Activated naive CD4-positive, alpha-beta T cell (primary cell): ENCODE data around the gene CCDC8.
"Not testable (repeated sequence)": the region's sequence is repeated elsewhere in the genome, so short reads cannot be mapped to it uniquely, and the experiment has no call there.

Experiments
- DNase-seq, 4 experiments: peaks; one replicate each; lab custom pipeline; 2025; lab: John Stamatoyannopoulos, UW

CCDC8 gene

DNA sequence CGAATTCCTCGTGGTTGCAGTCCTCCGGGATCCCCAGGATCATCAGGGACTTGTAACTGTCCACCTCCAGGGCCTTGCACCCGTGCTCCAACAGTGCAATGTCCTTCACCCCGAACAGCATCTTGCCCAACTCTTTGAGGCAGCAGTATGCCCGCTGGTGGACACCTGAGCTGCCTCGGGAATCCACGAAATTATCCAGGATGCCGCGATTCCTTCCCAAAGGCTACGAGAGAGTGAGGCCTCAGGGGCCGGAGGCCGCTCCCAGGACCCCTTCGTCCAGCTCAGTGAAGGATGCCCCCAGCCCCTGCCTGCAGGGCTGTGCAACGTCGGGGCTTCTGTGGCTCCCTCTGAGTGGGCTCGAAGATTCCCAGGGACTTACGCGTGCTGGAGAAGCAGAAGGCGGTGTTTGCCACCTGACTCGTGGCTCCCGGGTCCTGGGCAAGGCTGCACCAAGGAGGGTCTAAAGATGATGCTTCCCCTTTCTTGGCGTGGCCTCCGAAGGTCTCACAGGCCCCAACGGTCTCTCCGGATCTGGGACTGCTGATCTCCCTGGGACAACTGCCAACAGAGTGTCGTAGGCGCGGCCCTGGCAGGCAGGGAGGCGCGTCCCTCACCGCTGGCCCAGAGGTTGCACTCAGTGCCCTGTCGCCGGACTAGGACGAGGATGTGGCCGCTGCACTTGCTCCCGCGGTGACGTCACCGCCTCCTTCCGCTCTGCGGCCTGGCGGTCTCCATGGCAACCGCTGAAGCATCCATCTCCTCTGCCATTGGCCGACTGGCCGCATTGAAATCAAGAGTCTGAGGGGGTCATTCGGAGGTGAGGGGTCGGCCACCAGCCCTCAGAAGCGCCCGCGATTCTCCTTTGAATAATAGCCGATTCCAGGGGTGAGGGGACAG, 15.1 kb upstream of the CCDC8 start, which contains the start of gene PNMA8C:
Gene PNMA8C (minus strand): TSS at position 698 of the 897 bp plus-strand sequence. CDS start 577 bp downstream, at position 121.
- DNase-seq = peak in 1 of 4 experiments; percentile 11

DNA sequence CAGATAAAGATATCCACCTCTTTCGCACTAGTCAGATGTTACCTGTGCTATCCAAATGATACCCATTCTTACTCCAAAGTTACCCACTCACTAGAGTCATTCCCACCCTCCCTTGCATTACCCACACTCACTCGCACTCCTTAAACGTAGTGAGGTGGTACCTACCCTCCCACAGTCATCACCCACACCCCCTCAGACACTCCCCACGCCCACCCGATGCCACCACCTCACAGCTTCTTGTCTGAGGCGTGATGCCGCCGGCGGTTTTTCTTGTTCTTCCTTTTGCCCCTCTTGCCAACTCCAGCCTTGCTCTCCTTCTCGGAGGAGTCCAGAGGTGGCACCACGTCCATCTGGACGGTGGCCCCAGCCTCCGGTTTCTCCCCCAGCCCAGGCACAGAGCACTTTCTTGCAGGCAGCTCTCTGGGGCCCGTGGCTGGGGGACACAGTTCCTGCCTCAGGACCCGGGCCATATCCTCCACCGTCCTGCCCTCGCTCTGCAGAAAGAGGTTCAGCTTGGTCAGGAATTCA, 14.2 kb upstream of the CCDC8 start:
- DNase-seq = no peak

DNA sequence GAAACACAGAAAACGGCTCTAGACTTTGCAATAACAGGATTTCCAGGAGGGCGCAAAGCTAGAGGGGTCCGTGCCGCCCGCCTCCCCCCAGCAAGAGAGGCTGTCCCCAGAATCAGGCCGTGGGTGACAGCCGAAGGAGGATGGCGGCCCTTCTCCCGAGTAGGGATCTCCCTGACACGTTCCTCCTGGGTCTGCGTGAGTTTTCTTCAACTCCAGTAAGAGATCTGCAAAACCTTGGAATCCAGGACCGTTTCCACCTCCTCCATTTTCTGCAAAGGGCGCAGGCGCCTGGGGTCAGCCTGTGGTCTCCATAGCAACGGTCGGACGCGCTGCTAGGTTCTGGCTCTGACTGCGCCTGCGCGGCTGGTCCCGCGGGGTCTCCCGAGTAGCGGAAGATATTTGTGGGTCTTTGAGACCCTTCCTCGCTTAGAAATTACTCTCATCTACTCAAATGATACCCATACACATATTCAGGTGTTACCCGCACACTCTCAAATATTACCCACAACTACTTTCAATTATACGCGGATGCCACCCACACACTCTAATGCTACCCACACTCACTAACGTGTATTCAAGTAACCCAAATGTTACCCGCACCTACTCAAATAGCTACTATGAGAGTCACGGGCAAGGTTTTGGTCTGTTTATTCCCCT, 13.3 kb upstream of the CCDC8 start:
- DNase-seq = no peak

DNA sequence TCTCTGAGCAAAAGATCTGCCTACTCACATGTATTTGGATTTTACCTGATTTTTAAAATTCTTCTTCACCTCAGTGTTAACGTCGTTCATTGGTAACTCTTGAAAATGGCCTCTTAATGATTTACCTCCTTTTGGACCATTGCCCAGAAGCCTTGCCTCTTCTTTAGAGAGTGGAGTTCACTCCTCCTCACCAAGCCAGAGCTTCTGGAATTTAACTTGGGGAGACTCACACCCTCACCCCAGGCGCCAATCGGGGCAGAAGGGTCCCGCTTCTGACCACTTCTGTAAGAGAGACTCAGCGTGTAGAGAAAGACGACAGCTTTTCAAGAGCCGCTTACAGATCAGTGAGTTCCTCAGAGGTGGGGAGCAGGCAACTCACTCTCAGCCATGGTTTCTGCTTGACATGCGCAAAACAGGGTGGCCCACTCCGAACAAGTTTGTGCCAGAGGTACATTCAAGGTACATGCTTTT, 12.7 kb upstream of the CCDC8 start:
- DNase-seq = no peak

DNA sequence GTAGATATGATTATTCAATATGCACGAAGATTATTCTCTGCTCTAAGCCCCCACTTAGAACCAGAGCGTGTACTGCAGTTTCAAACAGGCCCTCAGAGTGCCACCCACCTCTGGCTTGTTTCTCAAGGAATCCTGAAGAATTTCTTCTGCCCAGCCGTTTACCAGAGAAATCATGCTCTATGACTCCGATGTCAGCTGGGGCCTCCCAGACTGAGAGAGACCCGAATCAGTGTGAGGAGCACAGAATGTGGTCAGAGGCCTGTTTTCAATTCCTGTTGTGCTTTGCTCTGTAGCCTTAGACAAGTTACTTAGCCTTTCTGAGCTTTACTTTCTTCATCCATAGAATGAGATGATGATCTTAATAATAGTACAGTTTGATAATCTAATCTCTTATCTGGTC, 9.8 kb upstream of the CCDC8 start:
- no peak for DNase-seq

DNA sequence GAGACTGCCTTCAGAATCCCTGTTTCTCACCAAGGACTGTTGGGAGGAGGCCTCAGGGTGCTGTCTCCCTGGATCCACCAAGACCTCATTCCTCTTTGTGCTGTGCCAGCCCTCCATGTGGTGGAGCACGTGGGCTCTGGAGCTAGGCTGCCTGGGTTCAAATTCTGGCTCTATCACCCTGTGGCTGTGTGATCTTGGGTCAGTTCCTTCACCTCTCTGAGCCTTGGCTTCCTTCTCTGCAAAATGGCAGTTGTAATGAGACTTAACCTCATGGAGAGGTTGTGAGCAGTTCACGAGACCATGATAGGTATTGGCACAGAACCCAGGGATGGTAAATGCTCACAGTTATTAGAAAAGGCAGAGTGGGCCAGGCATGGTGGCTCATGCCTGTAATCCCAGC, 9.0 kb upstream of the CCDC8 start:
- DNase-seq = no peak

DNA sequence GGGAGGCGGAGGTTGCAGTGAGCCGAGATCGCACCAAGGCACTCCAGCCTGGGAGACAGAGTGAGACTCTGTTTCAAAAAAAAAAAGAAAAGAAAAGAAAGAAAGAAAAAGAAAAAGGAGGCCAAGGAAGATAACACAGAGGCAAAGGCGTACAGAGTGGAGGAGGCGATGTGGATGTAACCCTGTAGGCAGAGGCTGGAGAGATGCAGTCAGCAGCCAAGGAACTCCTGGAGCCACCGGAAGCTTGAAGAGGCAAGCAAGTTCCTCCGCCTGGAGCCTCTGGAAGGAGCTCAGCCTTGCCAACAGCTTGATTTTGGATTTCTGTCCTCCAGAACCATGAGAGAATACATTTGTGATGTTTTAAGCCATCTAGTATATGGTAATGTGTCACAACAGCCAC, 6.7 kb upstream of the CCDC8 start:
- DNase-seq = no peak

DNA sequence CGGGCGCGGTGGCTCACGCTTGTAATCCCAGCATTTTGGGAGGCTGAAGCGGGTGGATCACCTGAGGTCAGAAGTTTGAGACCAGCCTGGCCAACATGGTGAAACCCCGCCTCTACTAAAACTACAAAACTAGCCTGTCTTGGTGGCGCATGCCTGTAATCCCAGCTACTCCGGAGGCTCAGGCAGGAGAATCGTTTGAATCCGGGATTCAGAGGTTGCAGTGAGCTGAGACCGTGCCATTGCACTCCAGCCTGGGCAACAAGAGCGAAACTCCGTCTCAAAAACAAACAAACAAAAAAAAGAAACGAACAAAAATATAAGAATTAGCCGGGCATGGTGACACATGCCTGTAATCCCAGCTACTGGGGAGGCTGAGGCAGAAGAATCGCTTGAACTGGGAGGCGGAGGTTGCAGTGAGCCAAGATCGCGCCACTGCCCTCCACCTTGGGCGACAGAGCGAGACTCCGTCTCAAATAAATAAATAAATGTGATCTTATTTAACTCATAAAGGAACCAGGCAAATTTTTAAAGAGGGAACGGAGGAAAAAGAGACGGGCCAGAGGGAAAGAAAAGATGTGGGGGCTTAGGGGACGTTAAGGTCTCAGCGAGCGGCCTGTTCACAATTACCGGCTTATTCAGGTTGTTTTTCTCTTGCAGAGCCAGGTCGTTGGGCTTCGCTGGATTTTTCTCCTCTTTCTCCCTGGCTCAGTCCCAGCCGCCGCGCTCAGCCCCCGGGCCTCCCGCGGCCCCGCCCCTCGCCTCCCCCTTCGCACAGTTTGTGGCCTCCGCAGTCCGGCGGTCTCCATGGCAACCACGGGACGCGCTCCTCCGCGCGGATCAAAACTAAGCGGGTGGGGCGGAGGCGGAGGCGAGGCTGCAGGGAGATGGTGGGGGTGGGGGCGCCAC, 2.7 kb upstream of the CCDC8 start:
- not testable (repeated sequence) for DNase-seq

DNA sequence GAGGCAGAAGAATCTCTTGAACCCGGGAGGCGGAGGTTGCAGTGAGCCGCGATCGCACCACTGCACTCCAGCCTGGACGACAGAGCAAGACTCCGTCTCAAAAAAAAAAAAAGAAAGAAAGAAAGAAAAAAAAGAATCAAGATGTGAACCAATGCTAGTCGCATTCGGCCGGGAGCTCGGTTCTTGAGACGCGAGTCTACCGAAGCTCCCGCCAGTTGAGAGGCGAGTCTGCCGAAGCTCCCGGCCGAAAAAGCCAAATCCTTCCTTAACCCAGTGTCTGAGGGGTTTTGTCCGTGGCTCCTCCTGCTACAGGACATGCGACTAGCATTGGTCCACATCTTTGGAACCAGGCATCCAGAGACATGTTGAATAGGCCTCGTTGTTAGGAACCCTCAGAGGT, 1.5 kb upstream of the CCDC8 start:
- DNase-seq = not testable (repeated sequence)

DNA sequence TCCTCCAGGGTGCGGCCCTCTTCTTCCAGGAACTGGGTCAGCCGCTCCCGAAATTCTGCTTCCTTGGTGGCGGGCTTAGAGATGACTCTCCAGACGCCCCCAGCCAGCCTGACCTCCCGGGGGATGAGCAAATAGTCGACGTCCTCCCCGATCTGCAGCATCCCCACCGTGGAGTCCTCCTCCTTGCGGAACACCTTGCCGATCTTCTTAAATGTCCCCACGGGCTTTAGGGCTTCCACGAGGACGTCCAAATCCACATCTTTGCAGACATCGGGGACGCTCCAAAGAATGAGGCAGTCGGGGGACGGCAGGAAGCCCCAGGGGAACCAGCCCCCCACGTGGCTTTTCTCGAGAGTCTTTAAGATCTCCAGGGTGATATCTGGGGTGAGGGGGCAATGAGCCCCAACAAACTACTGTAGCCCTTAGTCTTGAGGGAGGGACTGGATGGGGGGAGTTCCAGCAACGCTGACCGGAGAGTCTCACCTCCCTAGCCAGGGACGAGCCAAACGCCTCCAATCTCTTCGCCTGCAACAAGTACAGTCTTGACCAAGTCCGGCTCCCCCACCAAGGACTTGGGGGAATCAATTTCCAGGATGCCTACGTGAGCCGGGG, 608 bp downstream of the CCDC8 start:
- DNase-seq = no peak

DNA sequence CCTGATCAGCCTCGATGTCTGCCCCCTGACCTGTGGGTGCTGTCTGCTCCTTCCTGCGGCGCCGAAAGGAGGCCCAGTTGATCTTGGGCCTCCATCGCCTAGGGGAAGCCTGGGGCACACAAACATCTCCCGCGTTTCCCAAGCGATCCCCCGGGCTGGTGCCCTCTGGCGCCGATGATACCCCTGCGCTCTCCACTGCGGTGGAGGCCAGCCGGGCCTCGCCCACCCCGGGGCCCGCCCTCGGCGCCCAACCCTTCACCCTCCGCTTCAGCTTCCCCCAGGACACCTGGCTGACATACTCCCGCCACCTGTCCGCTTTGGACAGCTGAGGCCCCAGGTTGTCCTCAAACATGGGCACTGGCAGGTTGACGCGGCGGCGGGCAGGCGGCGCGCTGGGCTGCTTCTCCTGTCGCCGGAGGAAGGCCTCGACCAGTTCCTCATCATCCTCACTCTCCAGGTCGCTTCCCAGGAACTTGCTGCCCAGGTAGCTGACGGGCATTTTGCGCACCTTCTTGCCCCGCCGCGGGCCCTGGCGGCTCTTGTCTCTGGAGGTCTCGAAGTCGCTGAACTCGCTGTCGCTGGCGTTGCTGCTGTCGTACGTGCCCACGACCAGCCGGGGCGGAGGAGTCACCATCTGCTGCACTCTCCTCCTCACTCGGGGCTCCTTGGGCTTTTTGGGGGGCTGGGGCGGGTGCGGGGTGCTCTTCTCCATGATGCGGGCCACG, 1.3 kb downstream of the CCDC8 start:
- no peak for DNase-seq

DNA sequence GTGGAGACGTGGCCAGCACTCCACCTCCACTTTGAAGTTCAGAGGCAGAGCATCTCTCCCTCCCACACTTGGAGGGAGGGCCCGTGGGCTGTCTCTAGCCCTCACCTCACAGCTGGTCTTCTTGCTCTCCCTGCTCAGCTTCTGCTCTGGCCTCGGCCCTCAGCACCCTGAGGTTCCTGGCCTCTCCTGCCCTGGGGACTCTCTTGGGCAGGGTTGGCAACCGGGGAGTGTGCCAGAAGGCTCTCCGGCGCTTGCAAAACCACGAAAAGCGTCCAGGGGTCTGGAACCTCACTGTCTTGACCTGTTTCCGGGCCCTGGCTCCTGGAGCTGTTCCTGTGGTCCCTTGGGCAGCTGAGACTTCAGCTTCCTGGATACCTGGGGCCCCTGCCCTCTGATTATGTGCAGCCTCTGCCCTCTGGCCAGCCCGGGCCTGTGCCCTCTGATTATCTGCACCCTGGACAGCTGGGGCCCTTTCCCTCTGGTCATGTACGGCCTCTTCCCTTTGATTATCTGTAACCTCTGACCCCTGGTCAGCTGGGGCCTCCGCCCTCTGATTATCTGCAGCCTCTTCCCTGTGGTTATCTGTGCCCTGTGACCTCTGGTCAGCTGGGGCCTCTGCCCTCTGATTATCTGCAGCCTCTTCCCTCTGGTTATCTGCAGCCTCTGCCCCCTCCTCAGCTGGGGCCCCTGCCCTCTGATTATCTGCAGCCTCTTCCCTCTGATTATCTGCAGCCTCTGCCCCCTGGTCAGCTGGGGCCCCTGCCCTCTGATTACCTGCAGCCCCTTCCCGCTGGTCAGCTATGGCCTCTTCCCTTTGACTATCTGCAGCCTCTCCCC, 2.1 kb downstream of the CCDC8 start:
- DNase-seq = no peak

DNA sequence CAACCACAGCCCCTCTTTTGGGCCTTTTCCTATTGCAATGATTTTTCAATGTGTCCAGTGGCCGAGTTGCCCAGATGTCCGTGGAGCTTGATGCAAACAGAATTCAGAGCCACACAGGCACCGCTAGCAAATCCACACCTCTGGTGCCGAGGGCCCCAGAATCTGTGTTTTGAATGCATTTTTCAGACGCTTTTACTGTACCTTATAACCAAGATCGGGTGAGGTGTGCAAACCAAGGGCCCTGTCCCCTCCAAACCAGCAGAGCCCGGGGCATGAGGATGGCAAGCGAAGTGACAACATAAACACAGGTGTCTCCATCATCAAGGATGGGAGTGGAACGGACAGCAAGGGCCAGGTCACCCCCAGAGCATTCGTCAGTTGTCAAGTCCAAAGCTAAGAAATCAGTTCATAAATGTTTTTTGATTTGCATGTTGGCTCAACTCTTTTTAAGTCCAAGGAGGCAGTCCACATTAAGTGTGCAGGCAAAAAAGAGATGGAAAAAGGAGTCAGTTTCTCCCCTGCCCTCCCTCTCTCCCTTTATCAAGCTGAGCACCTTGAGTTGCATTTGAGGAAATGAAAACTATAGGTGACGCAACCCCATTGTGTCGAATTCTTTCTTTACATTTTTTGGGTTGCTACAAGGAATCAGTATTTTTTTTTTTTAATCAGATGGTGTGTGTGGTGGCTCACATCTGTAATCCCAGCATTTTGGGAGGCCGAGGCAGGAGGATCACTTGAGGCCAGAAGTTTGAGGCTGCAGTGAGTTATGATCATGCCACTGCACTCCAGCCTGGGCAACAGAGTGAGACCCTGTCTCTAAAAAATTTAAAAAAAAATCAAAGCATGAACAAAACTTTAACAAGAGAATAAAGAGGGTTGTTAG, 2.9 kb downstream of the CCDC8 start:
- no peak for DNase-seq

DNA sequence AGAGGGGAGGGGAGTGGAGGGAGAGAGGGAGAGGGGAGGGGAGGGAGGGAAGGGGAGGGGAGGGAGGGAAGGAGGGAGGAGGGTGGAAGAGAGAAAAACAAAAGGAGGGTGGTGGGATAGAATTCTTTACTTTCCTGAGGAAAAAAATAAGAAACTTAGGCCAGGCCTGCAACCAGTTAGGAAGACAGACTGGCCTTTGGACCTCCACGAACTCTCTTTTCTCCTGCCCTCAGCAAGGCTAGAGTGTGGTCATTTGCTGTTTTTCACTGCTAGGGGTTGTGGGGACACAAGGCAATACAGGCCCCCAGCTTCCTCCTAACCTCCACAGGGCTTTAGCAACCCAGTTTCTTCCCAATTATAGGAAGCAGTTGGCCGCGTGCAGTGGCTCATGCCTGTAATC, 4.2 kb downstream of the CCDC8 start:
- no peak for DNase-seq

DNA sequence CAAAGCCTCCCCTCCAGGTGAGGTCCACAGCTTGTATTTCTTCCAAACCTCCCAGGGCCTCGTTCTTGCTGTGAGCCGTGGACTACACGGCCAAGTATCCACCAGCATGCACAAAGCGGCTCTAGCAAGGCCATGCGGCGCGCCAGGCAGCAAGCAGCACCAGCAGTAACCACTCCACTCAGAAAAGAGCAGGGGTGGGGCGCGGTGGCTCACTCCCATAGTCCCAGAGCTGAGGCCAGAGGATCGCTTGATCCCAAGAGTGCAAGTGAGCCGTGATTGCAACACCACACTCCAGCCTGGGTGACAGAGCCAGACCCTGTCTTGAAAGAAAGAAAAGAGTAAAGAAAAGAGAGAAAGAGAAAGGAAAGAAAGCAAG, 4.7 kb downstream of the CCDC8 start:
- DNase-seq = no peak

DNA sequence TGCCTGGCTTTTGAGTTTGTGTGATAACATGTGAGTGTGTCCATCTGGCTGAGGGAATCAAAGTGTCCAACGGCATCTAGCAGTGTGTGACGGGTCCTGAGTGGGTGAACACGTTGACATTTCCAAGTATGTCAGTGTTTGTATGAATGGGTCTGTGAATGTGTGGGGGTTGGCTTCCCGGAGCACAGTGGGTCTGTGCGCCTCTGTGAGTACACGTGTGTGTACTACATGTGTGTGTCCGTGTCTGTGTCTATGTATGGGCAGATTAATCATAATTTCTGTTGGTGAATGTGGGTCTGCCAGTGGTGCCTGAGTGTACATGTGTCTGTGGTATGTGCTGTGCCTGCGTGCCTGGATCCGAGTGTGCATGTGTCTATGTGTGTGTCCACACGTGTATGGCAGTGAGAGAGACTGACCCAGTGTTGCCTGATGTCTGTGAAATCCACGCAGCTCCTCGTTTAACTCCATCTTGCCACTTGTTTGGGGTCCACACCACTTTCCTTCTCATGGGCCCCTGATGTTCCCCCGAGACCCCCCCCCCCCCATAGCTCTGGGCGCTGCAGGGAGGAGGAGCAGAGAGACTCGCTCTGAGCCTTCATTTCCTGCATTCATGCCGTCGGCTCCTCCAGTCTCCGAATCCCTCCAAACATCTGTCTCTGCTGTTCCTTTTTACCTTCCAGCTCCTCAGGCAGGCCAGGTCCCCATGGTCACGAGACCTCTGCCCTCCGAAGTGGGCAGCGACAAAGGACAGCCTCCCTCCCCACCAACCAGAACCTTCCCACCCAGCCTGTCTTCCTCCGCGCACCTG, 5.3 kb downstream of the CCDC8 start:
- DNase-seq = no peak

DNA sequence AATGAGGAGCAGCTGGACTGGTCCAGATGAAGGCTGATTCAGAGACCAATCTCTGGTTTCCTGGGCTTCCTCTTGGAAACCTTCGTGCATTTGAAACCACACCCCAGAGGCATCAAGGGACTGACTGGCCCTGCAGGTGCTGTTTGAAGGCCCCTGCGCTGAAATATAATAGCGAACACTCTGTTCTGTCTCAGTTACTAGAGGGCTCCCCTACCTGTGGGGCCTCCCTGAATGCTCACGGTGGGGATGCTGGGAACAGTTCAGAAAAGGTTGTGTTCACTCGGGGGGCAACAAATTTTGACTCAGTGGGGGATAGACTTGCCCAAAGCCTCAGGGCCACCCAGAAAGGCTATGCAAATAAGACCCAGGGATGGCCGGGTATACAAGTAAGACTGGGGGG, 6.4 kb downstream of the CCDC8 start:
- no peak for DNase-seq
